ENCODE measurements around the gene PLOD3. TPM values are rescaled to one million over a fixed set of nuclear protein-coding genes. Genes with fewer than 3 reads are reported as not detected.
A peak's percentile ranks its signal among the peaks of the same experiment; 100 is the strongest.

PLOD3 gene
- total RNA-seq, 1 donor from 2014 or later: 161 TPM

DNA sequence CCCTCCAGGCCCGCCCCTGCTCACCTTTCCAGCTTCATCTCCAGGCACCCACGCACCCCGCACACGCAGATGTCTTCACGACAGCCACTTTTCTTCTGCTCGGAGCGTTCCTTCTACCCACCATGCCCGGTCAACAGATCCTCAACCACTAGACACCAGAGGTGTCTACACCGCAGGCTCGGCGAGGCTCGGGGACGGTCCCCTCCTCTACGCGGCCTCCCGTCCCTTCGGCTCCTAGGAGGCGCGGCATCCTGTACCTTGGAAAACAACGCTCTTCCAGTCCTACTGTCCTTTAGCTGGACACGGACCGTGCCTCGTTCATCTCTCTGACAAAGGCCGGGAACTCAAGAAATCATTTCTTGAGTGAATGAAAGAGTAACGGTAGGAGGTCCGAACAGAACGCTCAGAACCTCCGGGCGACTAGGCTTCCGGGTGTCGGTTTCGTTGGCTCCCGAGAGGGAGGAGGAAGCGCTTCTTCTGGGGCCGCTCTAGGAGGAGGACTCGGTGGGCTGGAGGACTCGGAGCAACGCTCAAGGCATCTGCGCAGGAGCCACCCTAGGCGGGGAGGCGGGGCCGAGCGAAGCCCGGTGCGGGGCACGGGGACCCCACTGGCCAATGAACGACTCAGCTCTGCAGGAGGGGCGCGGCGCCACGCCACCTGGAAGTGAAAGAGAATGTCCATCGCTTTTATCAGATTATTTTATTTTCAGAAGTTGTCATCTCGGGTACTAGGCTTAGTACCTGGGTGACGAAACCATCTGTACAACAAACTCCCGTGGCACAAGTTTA lies 34.7 kb upstream of the PLOD3 start:
- H3K27ac ChIP-seq (ENCODE audit: low read depth, low read length): peak overlapping the region; percentile 66
- TF ChIP-seq EZH2 (IDR thresholded peaks at IDR 0.05; ENCODE audit: insufficient read depth, low read length): no peak
- TF ChIP-seq, protein P1, sequence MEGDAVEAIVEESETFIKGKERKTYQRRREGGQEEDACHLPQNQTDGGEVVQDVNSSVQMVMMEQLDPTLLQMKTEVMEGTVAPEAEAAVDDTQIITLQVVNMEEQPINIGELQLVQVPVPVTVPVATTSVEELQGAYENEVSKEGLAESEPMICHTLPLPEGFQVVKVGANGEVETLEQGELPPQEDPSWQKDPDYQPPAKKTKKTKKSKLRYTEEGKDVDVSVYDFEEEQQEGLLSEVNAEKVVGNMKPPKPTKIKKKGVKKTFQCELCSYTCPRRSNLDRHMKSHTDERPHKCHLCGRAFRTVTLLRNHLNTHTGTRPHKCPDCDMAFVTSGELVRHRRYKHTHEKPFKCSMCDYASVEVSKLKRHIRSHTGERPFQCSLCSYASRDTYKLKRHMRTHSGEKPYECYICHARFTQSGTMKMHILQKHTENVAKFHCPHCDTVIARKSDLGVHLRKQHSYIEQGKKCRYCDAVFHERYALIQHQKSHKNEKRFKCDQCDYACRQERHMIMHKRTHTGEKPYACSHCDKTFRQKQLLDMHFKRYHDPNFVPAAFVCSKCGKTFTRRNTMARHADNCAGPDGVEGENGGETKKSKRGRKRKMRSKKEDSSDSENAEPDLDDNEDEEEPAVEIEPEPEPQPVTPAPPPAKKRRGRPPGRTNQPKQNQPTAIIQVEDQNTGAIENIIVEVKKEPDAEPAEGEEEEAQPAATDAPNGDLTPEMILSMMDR (IDR thresholded peaks at IDR 0.05; ENCODE audit: insufficient read depth, low read depth, low read length): no peak
- H3K79me2 ChIP-seq (ENCODE audit: insufficient read depth, low read length): peaks cover 43% of the 10 kb centered on the region
- no peaks in the 10 kb centered on the region for H3K27me3 ChIP-seq (ENCODE audit: insufficient read depth, low read length)
- Mint-ChIP-seq H3K4me3 (ENCODE audit: unreplicated experiment) (peak overlapping the region; percentile 96), H3K4me1 (ENCODE audit: low read depth, unreplicated experiment) (peaks cover 12% of the 10 kb centered on the region), H3K36me3 (ENCODE audit: low read depth, unreplicated experiment) (peaks cover 6% of the 10 kb centered on the region), H3K9me3 (ENCODE audit: unreplicated experiment) (peaks cover 4% of the 10 kb centered on the region), H3K27me3 (ENCODE audit: low read depth, unreplicated experiment) (peaks cover 3% of the 10 kb centered on the region), H3K27ac (ENCODE audit: unreplicated experiment) (peak overlapping the region; percentile 97)
- DNase-seq (ENCODE audit: low read depth) (peak; percentile 96), FAIRE-seq (no peak)
- peak overlapping the region; percentile 94 for H3K4me3 ChIP-seq (ENCODE audit: insufficient read depth, low read depth, low read length)
- no peaks in the 10 kb centered on the region for H3K9me3 ChIP-seq (ENCODE audit: insufficient read depth, low read depth, low read length)
- peaks cover 13% of the 10 kb centered on the region for H4K20me1 ChIP-seq (ENCODE audit: insufficient read depth, low read length)
- H3K9ac ChIP-seq (ENCODE audit: low read length): peak overlapping the region; percentile 91
- H3K4me1 ChIP-seq (ENCODE audit: insufficient read depth, low read length): peaks cover 3% of the 10 kb centered on the region
- peak overlapping the region; percentile 87 for H3K4me2 ChIP-seq (ENCODE audit: low read length)
- peak overlapping the region; percentile 83 for H2AFZ ChIP-seq (ENCODE audit: low read depth, low read length)
- no peaks in the 10 kb centered on the region for H3K36me3 ChIP-seq (ENCODE audit: insufficient read depth, low read length)

DNA sequence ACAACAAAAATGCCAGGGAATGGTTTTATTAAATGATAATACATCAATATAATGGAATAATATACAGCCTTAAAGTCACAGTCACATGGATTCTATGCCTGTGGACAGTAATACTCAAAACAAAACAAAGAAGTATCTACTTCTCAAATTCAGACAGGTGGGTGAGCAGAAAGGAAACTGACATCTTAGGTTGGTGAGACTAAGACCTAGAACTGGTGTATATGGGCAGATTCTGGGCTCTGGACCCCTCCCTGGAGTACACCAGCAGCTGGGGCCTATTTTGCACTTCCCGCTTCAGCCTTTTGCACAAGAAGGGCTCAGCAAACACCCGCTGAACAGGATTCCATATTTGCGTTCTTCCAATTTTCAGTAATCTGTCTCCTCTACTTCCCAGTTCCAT lies 32.9 kb upstream of the PLOD3 start:
- H3K79me2 ChIP-seq (ENCODE audit: insufficient read depth, low read length): peaks cover 58% of the 10 kb centered on the region
- H4K20me1 ChIP-seq (ENCODE audit: insufficient read depth, low read length): peaks cover 13% of the 10 kb centered on the region
- H3K9me3 ChIP-seq (ENCODE audit: insufficient read depth, low read depth, low read length): no peaks in the 10 kb centered on the region
- no peak overlapping the region for H3K27ac ChIP-seq (ENCODE audit: low read depth, low read length)
- DNase-seq (ENCODE audit: low read depth) (no peak), FAIRE-seq (no peak)
- H2AFZ ChIP-seq (ENCODE audit: low read depth, low read length): no peak overlapping the region
- peak overlapping the region; percentile 87 for H3K4me2 ChIP-seq (ENCODE audit: low read length)
- H3K36me3 Mint-ChIP-seq (ENCODE audit: low read depth, unreplicated experiment): peaks cover 6% of the 10 kb centered on the region
- peak overlapping the region; percentile 69 for H3K27ac Mint-ChIP-seq (ENCODE audit: unreplicated experiment)
- no peaks in the 10 kb centered on the region for H3K27me3 ChIP-seq (ENCODE audit: insufficient read depth, low read length)
- peaks cover 5% of the 10 kb centered on the region for H3K4me1 ChIP-seq (ENCODE audit: insufficient read depth, low read length)
- no peak overlapping the region for H3K9ac ChIP-seq (ENCODE audit: low read length)
- H3K4me3 Mint-ChIP-seq (ENCODE audit: unreplicated experiment): peak overlapping the region; percentile 96
- H3K36me3 ChIP-seq (ENCODE audit: insufficient read depth, low read length): peaks cover 2% of the 10 kb centered on the region
- H3K4me3 ChIP-seq (ENCODE audit: insufficient read depth, low read depth, low read length): no peak overlapping the region
- H3K4me1 Mint-ChIP-seq (ENCODE audit: low read depth, unreplicated experiment): peaks cover 12% of the 10 kb centered on the region
- TF ChIP-seq EZH2 (IDR thresholded peaks at IDR 0.05; ENCODE audit: insufficient read depth, low read length): no peak
- TF ChIP-seq, protein P1 (IDR thresholded peaks at IDR 0.05; ENCODE audit: insufficient read depth, low read depth, low read length): no peak
- H3K27me3 Mint-ChIP-seq (ENCODE audit: low read depth, unreplicated experiment): no peaks in the 10 kb centered on the region
- H3K9me3 Mint-ChIP-seq (ENCODE audit: unreplicated experiment): peaks cover 4% of the 10 kb centered on the region

DNA sequence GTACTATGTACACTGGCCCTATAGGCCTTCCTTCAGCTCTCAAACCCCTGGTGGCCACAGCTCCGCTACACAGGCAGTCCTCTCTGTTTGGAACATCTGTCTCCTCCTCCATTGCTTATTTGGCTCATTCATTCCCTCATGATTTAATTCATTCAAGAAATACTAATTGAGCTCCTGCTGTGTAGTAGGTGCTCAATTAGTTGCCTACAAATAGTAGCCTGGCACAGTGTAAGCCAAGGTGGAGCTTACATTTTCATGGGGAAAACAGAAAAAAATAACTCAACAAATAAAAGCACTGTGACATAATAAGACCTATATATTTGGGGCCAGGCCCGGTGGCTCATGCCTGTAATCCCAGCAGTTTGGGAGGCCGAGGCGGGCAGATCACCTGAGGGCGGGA lies 30.9 kb upstream of the PLOD3 start:
- Histone ChIP-seq H3K4me1 (ENCODE audit: insufficient read depth, low read length) (peaks cover 13% of the 10 kb centered on the region), H3K9me3 (ENCODE audit: insufficient read depth, low read depth, low read length) (no peaks in the 10 kb centered on the region), H3K27ac (ENCODE audit: low read depth, low read length) (no peak overlapping the region), H4K20me1 (ENCODE audit: insufficient read depth, low read length) (peaks cover 21% of the 10 kb centered on the region), H3K4me3 (ENCODE audit: insufficient read depth, low read depth, low read length) (no peak overlapping the region), H3K79me2 (ENCODE audit: insufficient read depth, low read length) (peaks cover 69% of the 10 kb centered on the region), H2AFZ (ENCODE audit: low read depth, low read length) (no peak overlapping the region), H3K4me2 (ENCODE audit: low read length) (no peak overlapping the region), H3K36me3 (ENCODE audit: insufficient read depth, low read length) (peaks cover 2% of the 10 kb centered on the region), H3K27me3 (ENCODE audit: insufficient read depth, low read length) (no peaks in the 10 kb centered on the region), H3K9ac (ENCODE audit: low read length) (no peak overlapping the region)
- Mint-ChIP-seq H3K4me1 (ENCODE audit: low read depth, unreplicated experiment) (peaks cover 18% of the 10 kb centered on the region), H3K27me3 (ENCODE audit: low read depth, unreplicated experiment) (no peaks in the 10 kb centered on the region), H3K4me3 (ENCODE audit: unreplicated experiment) (no peak overlapping the region), H3K9me3 (ENCODE audit: unreplicated experiment) (peaks cover 4% of the 10 kb centered on the region), H3K36me3 (ENCODE audit: low read depth, unreplicated experiment) (peaks cover 6% of the 10 kb centered on the region), H3K27ac (ENCODE audit: unreplicated experiment) (no peak overlapping the region)
- no peak for DNase-seq (ENCODE audit: low read depth)
- TF ChIP-seq, protein P1 (IDR thresholded peaks at IDR 0.05; ENCODE audit: insufficient read depth, low read depth, low read length): no peak
- no peak for TF ChIP-seq EZH2 (IDR thresholded peaks at IDR 0.05; ENCODE audit: insufficient read depth, low read length)
- no peak for FAIRE-seq
